GM12878 (cell line): ENCODE data around the gene CLIP2. TPM values are rescaled to one million over a fixed set of nuclear protein-coding genes. Genes with fewer than 3 reads are reported as not detected.

ENCODE experiments used
- CBX5 ChIP-seq: sonication (generic); IDR thresholded peaks from 2 replicates; pipeline ENCODE4 v1.6.1; 2016; ENCODE audit warnings: low read depth, moderate library complexity, mild to moderate bottlenecking, inconsistent platforms
- CEBPZ ChIP-seq: fragments of 150-350 bp; IDR thresholded peaks from 2 replicates; pipeline ENCODE4 v1.6.1; 2016; ENCODE audit warnings: low read depth, low read length
- FOXM1 ChIP-seq: IDR thresholded peaks from 2 replicates; pipeline ENCODE4 v1.6.1; 2012; ENCODE audit warnings: low read depth, mild to moderate bottlenecking, inconsistent platforms, low read length, moderate library complexity
- MAX ChIP-seq: IDR thresholded peaks from 2 replicates; pipeline ENCODE4 v1.6.1; 2012; ENCODE audit warnings: low read depth, low read length, improper control_type of control experiment
- MYB ChIP-seq: fragments of 150-350 bp; IDR thresholded peaks from 2 replicates; pipeline ENCODE4 v1.6.1; 2014; ENCODE audit warnings: mild to moderate bottlenecking, low read depth, low read length, borderline replicate concordance
- POU2F2 ChIP-seq: IDR thresholded peaks from 3 replicates; pipeline ENCODE4 v1.6.1; 2011; ENCODE audit warnings: low read depth, mild to moderate bottlenecking, low read length, borderline replicate concordance
- RB1 ChIP-seq: fragments of 450-650 bp; formaldehyde crosslinking; IDR thresholded peaks from 2 replicates; pipeline ENCODE4 v1.6.1; 2017; ENCODE audit warnings: mild to moderate bottlenecking, borderline replicate concordance
- RELA ChIP-seq: fragments of 450-650 bp; IDR thresholded peaks from 2 replicates; pipeline ENCODE4 v1.8.0; 2014; ENCODE audit warnings: borderline replicate concordance; ENCODE audit not compliant: partially characterized antibody
- SUZ12 ChIP-seq: fragments of 200-600 bp; sonication (generic); IDR thresholded peaks from one replicate; pipeline ENCODE4 v1.6.1; 2018; ENCODE audit warnings: antibody characterized with exemption, mild to moderate bottlenecking; ENCODE audit not compliant: unreplicated experiment
- ZBED1 ChIP-seq: IDR thresholded peaks from 2 replicates; pipeline ENCODE4 v1.6.1; 2016; ENCODE audit warnings: borderline replicate concordance
- polyA plus RNA-seq, 11 experiments: library from polyadenylated mRNA; depleted of rRNA in 4 of 11; unstranded in 6 of 11; stranded (reverse) in 5 of 11; fragments of >200 nt; fragmentation: Nextera tagmentation in 4 of 11; fragmentation: Illumina TruSeq in 1 of 11; extraction: Ambion mirVana in 4 of 11; extraction: Trizol in 1 of 11; gene quantifications; 1 replicate in 1 of 11; 2 replicates in 10 of 11; pipeline versions ENCODE4 v1.2.1 to v1.2.3, GENCODE V29; 2011 to 2016; ENCODE audit warnings: inconsistent platforms in 2 of 11, missing spikeins in 2 of 11, low read depth in 1 of 11
- total RNA-seq, 4 experiments: library from RNA; depleted of rRNA in 3 of 4; stranded (reverse); fragments of >200 nt in 3 of 4; fragmentation: Illumina TruSeq in 1 of 4; extraction: Trizol in 1 of 4; gene quantifications; 2 replicates each; pipeline versions ENCODE4 v1.2.1 to v1.2.3, GENCODE V29; 2013 to 2021

Gene CLIP2
- total and polyA plus RNA-seq, 10 of the 15 experiments (the other 5 are each of a cell fraction or from before 2014, with no cell fraction given) = 0.26 to 56.3 (median 21.0) TPM

- TF ChIP-seq CEBPZ = no peak
- no peak for TF ChIP-seq RELA
- TF ChIP-seq FOXM1 = no peak
- TF ChIP-seq ZBED1 = no peak
- TF ChIP-seq SUZ12 = no peak
- no peak for TF ChIP-seq CBX5
- TF ChIP-seq RB1 = no peak
- no peak for TF ChIP-seq POU2F2
- TF ChIP-seq MAX = no peak
- TF ChIP-seq MYB = no peak
Measured at GRCh38 chr7:74306004-74306729, 17.0 kb downstream of the CLIP2 start (continued).
